Hindlimb muscle (tissue), 1 donor: ENCODE data around the gene FAM98C. TPM values are rescaled to one million over a fixed set of nuclear protein-coding genes. Genes with fewer than 3 reads are reported as not detected.
A peak's percentile ranks its signal among the peaks of the same experiment; 100 is the strongest.
"Not testable (repeated sequence)": the region's sequence is repeated elsewhere in the genome, so short reads cannot be mapped to it uniquely, and the experiment has no call there.

Experiments
- DNase-seq: peaks from one replicate; pipeline ENCODE4 v3.0.0-alpha.2; 2013
- polyA plus RNA-seq: library from polyadenylated mRNA; unstranded; fragments of 120-200 nt; gene quantifications from one replicate; pipeline ENCODE4 v1.2.1, GENCODE V29; 2013; ENCODE audit not compliant: insufficient read length

FAM98C gene
- polyA plus RNA-seq, 1 donor = 13.3 TPM

GRCh38 chr19:38427035-38427677 is 24.3 kb downstream of the FAM98C start:
- DNase-seq = not testable (repeated sequence)

DNA sequence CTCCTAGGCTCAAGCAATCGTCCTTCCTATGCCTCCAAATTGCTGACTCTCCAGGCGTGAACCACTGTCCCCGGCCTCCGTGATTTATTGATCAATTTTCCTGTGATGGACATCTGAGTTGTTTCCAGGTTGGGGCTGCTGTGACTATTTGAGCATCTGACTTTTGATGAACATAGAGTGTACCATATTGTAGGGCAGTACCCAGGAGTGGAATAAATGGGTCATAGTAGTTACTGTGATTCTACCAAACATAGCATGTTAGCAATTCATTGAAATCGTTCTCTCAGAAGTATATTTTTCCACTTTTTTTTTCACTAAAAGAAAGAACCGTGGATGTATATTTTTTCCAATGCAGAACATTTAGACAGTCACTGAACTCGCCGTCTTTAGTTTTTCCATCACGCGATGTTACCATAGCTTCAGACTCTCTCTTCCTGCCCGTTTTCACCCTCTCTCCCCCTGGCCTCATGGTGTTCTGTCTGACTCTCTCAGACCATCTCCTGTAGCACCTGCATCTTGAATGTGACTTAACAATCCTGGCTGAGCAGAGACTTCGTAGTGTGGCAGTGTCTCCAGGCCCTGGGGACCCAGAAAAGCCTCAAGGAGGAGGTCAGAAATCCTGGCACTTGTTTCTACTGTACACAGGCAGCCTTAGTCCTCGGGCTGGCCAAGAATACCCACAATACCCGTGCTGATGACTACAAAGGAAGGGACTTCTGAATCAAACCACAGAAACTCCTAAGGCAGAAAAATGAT is 26.3 kb downstream of the FAM98C start:
- no peak for DNase-seq

DNA sequence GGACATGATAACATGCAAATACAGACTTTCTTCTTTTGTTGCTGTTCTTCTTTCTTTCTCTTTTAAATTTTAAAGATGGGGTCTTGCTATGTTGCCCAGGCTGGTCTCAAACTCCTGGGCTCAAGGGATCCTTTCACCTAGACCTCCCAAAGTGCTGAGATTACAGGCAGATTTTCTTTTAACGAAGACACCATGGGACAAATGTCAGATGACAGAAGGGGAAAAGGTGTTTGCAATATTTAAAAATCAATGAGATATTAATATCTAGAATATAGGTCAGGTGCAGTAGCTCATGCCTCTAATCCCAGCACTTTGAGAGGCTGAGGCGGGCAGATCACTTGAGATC is 26.9 kb downstream of the FAM98C start:
- DNase-seq = no peak

- no peak for DNase-seq
These were observed 28.0 kb downstream of the FAM98C start for GRCh38 chr19:38430931-38431330.

DNA sequence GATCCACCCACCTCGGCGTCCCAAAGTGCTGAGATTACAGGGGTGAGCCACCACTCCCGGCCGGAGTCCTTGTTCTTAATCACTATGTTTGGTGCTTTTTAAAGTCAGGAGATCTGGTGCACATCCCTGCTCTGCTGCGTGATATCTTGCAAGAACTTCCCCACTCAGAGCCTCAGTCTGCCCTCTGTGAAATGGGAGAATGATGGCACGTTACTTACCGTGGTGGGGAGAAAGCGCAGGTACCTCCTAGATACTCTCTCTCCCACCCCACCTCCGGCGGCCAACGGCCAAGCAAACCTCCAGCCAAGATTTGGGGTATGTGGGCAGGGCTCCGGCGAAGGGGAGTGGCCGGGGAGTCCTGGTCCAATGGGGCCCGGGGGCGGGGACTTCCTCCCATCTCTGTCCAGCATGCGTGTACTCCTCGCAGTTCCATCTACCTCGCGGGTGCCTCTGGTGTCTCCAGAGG is 30.4 kb downstream of the FAM98C start, which contains the start of gene RYR1:
Gene RYR1, plus strand, starts transcription at position 424 of the 466 bp plus-strand sequence. CDS start 139 bp downstream, outside the sequence.
- peak; percentile 58 for DNase-seq

DNA sequence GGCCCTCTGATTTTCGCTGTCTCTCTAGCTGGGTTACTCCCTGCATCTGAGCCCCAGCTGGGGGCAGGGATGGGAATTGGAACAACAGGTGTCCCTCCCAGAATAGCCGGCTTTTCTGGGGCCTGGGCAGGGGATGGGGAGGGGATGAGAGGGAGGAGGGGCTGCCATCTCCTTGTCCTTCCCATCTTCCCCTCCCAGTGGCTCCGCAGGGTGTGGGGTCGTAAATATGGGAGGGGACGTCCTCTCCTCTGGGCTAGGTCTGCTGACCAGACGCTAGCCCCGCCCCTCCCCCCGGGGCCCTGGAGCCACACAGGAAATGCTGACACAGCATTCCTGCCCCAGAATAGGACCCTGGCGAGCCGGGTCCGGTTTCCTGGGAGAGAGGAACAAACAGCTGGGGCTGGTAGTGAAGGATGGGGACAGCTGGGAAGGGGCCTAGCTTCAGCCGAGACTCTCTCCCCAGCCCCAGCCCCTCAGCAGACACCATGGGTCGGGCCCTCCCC is 31.7 kb downstream of the FAM98C start:
- peak; percentile 72 for DNase-seq

GRCh38 chr19:38437295-38437694 is 34.4 kb downstream of the FAM98C start:
- no peak for DNase-seq

GRCh38 chr19:38437917-38438316 is 35.0 kb downstream of the FAM98C start:
- DNase-seq = no peak

- DNase-seq = no peak
These were observed 37.7 kb downstream of the FAM98C start for GRCh38 chr19:38440592-38440991.

- no peak for DNase-seq
These were observed 38.9 kb downstream of the FAM98C start for GRCh38 chr19:38441657-38442348.

- DNase-seq = no peak
These were observed 39.8 kb downstream of the FAM98C start for GRCh38 chr19:38442736-38443135.

DNA sequence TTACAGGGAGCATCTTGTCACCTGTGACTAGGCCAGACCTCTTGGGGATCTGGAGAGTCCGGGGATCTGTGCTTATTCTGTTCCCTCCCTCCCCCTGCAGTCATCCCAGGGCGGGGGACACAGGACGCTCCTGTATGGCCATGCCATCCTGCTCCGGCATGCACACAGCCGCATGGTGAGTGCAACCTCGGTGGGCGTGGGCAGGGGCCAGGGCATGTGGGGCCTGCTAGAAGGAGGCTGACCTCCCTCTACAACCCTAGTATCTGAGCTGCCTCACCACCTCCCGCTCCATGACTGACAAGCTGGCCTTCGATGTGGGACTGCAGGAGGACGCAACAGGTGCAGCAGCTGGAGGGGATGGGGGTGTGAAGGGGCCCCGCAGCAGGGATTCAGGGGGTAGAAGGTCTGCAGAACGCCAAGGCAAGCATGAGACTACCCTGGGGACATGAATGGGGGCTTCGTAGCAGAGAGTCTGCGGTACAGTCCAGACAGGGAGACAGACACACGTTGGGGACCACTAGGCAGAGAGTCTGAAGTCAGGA is 40.6 kb downstream of the FAM98C start:
- DNase-seq = no peak

- no peak for DNase-seq
These were observed 41.1 kb downstream of the FAM98C start for GRCh38 chr19:38444026-38444425.

GRCh38 chr19:38445362-38445761 is 42.5 kb downstream of the FAM98C start:
- no peak for DNase-seq

GRCh38 chr19:38448225-38448624 is 45.3 kb downstream of the FAM98C start:
- no peak for DNase-seq

GRCh38 chr19:38449518-38449917 is 46.6 kb downstream of the FAM98C start:
- DNase-seq = no peak

DNA sequence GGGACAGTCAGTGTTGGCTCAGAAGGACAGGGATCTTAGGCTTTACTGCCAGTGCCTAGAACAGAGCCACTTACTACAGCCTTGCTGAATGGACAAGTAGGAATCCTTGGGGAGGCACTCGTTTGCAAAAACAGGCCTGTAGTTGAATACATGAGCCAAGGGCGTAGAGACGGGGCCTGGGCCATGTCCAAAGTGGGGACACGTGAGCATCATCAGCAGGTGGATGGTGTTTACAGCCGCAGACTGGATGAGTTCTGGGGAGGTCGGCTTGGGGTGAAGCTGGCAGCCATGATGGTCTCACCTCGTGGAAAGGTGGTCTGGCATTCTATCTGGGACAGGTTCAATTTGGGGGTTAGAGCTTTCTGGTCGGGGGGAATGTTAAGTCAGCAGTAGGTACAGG is 48.1 kb downstream of the FAM98C start:
- no peak for DNase-seq

- no peak for DNase-seq
These were observed 48.7 kb downstream of the FAM98C start for GRCh38 chr19:38451629-38452028.

DNA sequence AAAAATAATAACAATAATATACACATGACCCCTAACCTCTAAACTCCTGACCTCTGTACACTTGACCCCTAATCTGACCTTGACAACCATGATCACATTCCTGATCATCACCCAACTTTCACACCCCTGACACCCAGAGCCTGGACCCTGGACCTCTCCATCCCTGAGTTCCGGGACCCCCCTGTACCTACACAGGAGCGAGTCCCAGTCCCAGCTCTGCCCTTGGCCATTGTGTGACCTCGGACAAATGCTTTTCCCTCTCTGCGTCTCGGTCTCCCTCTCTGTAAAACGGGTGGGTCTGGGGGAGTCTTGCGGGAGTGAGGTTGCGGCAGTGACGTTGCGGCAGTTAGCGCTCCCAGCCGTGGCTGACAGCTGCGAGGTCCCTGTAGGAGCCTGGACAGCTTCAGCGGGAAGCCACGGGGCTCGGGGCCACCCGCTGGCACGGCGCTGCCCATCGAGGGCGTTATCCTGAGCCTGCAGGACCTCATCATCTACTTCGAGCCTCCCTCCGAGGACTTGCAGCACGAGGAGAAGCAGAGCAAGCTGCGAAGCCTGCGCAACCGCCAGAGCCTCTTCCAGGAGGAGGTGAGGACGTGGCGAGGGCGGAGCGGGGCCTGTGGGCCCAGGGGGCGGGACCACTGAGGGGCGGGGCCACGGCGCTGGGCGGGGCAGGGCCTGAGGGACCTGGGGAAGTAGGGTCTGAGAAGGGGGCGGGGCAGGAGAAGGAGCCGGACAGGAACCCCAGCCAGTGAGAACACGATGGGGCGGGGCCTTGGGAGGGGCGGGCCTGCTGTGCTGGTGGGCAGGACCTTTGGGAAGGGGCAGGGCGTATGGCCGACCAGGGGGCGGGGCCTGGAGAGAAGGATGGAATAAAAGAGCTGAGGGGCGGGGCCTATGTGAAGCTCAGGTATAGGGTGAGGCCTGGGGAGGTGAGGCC is 49.8 kb downstream of the FAM98C start:
- DNase-seq = no peak

DNA sequence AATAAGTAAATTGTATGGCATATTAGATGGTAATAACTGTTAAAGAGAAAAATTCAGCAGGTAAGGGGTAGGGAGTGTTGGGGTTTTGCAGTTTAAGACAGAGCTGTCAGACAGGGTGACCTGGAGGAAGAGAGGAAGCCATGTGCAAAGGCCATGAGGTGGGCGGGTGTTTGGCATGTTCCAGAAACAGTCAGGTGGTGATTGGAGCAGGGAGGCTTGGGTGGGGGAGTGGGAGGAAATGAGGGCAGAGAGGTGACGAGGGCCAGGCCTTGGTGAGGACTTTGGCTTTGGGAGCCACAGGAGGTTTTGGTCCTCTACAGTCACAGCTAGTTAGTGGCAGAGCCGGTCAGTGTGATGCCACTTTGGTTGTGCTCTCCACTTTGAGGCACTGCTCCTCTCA is 50.7 kb downstream of the FAM98C start:
- DNase-seq = no peak

DNA sequence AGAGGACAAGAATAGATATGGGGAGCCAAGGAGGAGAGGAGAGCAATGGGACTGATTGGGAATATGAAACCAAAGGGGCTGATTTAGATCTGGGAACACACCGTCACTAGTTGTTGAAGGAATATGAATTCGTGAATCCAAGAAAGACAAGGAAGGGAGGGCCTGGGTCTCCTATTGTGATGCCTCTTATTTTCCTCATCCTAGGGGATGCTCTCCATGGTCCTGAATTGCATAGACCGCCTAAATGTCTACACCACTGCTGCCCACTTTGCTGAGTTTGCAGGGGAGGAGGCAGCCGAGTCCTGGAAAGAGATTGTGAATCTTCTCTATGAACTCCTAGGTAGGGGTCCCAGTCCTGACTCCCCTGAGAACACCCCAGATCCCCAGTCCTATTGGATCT is 52.1 kb downstream of the FAM98C start:
- peak; percentile 13 for DNase-seq

GRCh38 chr19:38457202-38457601 is 54.3 kb downstream of the FAM98C start:
- DNase-seq = no peak
